Measurements from ENCODE around the gene AGAP3.

The AGAP3 gene

DNA sequence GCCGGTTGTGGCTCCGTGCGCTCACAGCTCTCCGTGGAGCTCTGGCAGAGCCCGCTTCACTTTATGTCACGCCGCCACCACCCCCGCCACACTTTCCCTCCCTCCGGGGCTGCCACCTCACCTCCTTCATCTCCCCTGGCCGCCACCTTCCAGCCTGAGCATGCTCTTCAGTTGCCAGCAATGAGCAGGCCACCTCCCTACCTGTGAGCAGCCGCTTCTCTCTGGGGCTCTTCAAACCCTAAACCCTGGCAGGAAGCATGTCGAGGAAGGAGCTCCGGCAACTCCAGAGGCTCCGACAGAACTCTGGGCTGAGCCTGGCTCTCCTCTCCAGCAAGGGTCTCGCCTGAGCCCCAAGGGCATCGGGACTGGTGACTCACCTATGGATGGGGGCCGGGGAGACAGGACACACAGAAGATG lies 44.5 kb downstream of the AGAP3 start:
- no peak for DNase-seq (ENCODE audit: low spot score)
- no peak overlapping the region for H3K27ac ChIP-seq
- H3K4me3 ChIP-seq: no peak overlapping the region
- TF ChIP-seq, protein P1, sequence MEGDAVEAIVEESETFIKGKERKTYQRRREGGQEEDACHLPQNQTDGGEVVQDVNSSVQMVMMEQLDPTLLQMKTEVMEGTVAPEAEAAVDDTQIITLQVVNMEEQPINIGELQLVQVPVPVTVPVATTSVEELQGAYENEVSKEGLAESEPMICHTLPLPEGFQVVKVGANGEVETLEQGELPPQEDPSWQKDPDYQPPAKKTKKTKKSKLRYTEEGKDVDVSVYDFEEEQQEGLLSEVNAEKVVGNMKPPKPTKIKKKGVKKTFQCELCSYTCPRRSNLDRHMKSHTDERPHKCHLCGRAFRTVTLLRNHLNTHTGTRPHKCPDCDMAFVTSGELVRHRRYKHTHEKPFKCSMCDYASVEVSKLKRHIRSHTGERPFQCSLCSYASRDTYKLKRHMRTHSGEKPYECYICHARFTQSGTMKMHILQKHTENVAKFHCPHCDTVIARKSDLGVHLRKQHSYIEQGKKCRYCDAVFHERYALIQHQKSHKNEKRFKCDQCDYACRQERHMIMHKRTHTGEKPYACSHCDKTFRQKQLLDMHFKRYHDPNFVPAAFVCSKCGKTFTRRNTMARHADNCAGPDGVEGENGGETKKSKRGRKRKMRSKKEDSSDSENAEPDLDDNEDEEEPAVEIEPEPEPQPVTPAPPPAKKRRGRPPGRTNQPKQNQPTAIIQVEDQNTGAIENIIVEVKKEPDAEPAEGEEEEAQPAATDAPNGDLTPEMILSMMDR (IDR thresholded peaks at IDR 0.05): no peak

DNA sequence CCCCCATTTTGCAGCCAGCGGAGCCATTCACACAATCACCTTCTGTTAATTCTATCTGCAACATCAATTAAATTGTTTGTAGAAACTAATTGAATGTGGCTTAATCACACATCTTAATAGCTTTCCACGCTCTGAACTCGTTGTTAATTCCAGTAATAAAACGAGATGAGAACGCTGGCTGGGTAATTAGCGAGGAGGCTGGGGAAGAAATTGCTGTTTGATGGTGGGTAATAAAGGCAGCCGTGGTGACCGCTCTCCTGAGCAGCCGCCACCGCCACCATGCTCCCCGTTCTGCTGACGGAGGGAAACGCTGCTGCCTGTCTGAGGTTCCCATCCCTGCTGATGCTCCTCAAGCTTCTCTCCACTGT lies 44.9 kb downstream of the AGAP3 start:
- DNase-seq (ENCODE audit: low spot score): no peak
- TF ChIP-seq, protein P1 (IDR thresholded peaks at IDR 0.05): no peak
- Histone ChIP-seq H3K4me3 (no peak overlapping the region), H3K27ac (no peak overlapping the region)

DNA sequence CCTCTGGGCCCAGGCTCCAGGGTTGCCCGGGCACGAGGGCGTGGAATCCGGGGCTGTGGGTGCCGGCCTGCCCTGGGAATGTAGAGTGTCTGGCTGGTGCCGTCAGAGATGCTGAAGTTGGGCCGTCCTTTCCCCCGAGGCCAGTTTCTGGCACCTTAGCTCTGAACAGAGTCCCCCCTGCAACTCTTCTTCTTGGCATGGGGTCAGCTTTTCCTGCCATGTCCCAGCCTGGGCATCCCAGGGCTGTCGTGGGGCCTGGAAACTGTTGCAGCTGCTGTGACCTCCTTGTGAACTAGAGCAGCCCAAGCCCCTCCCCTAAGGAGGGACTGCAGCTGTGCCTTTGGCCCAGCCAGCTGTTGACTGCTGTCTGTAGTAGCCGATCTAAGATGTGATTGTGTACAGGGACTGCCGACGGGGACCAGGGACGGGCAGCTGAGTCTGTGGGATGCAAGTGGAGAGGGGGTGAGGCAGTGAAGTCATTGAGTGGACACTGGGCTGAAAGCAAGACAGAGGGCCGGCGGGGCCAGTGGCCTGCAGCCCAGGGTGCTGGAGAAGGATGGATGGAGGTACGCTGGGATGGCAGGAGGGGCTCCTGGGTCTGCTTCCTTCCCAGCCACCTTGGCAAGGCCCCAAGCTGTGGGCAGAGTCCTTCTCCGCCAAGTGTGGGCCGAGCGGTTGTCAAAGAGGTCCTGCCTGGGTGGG lies 45.5 kb downstream of the AGAP3 start:
- DNase-seq (ENCODE audit: low spot score): no peak
- Histone ChIP-seq H3K4me3 (no peak overlapping the region), H3K27ac (no peak overlapping the region)
- TF ChIP-seq, protein P1 (IDR thresholded peaks at IDR 0.05): no peak

DNA sequence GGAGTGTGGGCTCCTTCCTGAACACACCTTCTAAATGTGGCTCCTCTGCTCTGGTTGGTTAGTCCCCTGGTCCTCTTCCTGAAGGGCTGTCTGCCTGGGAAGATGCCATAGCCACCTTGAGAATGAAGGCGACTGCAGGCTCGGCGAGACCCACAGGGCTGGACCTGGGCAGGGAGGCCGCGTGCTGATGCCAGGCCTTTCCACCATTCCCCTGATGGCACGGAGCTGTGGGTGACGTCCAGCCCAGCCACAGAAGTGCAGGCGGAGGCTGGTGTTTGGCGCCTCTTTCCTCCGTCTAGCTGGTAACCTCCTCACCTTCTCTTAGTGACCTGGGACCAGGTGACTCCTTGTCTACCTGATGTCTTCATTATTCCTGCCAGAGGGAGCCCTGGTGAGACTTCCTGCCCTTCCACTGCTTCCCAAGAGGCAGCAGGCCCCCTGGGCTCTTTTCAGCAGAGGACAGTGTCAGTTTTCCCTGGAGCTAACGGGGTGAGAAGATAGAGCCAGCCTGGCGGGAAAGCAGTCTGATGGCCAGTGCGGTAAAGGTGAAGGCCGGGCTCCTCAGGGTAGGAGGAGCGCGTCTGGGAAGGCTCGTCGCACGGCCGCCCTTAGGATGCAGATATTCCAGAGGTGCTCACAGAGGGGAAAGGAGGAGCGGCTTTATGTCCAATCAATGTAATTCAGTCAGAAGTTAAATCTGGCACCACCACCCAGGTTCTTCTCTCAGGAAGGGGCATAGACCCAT lies 46.4 kb downstream of the AGAP3 start:
- TF ChIP-seq, protein P1 (IDR thresholded peaks at IDR 0.05): no peak
- Histone ChIP-seq H3K4me3 (no peak overlapping the region), H3K27ac (no peak overlapping the region)
- DNase-seq (ENCODE audit: low spot score): no peak

DNA sequence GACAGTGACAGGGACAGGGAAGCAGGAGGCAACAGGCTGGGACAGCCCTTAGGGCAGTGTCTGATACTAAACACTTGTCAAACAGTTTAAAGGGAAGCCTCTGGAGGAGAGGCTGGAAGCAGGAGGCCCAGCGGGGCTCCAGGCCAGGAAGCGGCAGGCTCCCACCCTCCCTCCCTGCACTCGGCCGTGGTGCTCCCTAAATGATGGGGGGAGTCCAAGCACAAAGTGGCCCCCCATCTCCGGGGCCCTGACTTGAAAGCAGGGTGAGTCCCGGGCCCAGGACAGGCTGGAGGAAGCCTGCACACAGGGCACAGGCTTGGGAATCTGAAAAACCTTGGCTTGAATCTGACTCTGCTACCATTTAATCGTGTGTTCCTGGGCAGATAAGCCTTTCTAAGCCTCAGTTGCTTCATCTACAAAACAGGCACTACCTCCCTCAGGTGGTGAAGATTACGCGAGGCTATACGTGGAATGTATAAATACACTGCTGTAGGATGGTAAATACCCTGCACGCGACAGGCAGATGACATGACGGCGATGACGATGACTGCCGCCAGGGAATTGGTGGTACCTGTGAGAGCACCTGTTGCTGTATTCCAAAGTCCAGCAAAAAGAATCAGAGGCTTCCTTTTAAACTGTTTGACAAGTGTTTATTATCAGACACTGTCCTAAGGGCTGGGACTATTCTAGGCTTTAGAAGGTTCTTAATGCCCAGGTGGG lies 47.2 kb downstream of the AGAP3 start:
- Histone ChIP-seq H3K27ac (no peak overlapping the region), H3K4me3 (no peak overlapping the region)
- DNase-seq (ENCODE audit: low spot score): no peak
- TF ChIP-seq, protein P1 (IDR thresholded peaks at IDR 0.05): no peak

DNA sequence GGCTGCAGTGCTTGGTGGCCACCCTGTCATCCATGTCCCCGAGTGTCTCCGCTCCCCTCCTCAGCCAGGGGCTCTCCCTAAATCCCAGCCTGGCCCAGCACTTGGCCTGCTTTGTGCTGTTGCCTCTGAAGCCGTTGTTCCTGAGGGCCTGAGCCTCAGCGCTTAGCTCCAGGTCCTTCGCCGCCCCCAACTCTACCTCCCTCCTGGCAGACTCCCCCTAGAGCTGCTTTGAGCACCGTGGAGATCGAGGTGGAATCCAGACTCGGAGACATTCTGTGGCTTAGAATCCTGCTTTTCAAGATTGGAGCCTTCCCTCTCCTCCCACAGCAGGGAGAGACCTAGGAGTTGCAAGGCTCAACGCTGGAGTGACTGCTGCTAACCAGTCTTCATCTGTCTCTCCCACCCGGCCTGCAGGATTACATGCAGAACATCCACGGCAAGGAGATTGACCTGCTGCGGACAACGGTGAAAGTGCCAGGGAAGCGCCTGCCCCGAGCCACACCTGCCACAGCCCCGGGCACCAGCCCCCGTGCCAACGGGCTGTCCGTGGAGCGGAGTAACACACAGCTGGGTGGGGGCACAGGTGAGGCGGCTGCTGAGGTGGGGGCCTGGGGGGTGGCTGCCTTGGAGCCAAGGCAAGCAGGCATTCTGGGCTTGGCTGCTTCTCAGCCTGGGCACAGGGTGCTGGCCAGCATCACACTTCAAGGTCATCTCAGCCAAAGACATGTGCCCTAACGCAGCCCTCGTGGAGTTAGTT lies 47.9 kb downstream of the AGAP3 start:
- Histone ChIP-seq H3K27ac (no peak overlapping the region), H3K4me3 (no peak overlapping the region)
- TF ChIP-seq, protein P1 (IDR thresholded peaks at IDR 0.05): no peak
- no peak for DNase-seq (ENCODE audit: low spot score)

All from coronary artery (tissue), 2 donors.